K562 (cell line): ENCODE data around the gene HSD17B3. TPM values are rescaled to one million over a fixed set of nuclear protein-coding genes. Genes with fewer than 3 reads are reported as not detected.
A peak's percentile ranks its signal among the peaks of the same experiment; 100 is the strongest.

Experiments
- CHD2 ChIP-seq: IDR thresholded peaks from 2 replicates; pipeline ENCODE4 v1.6.1; 2011; ENCODE audit warnings: low read depth, low read length
- MAZ ChIP-seq, 2 experiments: fragments of 450-650 bp in 1 of 2; sonication (generic) in 1 of 2; formaldehyde crosslinking; IDR thresholded peaks in 1 of 2; conservative IDR thresholded peaks in 1 of 2; 2 replicates each; pipeline versions ENCODE4 v1.4.0 to v1.5.0; 2020; ENCODE audit warnings: mild to moderate bottlenecking in 1 of 2, missing genetic modification reagents in 1 of 2
- PTBP1 ChIP-seq: fragments of 200-400 bp; formaldehyde crosslinking; IDR thresholded peaks from 2 replicates; pipeline ENCODE4 v1.6.1; 2017; ENCODE audit warnings: low read depth, low read length
- PYGO2 ChIP-seq: fragments of 450-650 bp; IDR thresholded peaks from 2 replicates; pipeline ENCODE4 v1.6.1; 2016; ENCODE audit warnings: mild to moderate bottlenecking, missing genetic modification characterization, moderate library complexity, missing compliant biosample characterization
- RBM34 ChIP-seq: fragments of 200-400 bp; formaldehyde crosslinking; IDR thresholded peaks from 2 replicates; pipeline ENCODE4 v1.6.1; 2018; ENCODE audit warnings: low read length, borderline replicate concordance; ENCODE audit not compliant: insufficient read depth
- RFX5 ChIP-seq: IDR thresholded peaks from 2 replicates; pipeline ENCODE4 v1.6.1; 2011; ENCODE audit warnings: low read depth, mild to moderate bottlenecking, improper control_type of control experiment, low read length
- SETDB1 ChIP-seq: IDR thresholded peaks from one replicate; pipeline ENCODE4 v1.6.1; 2012; ENCODE audit warnings: low read length, control low read depth, inconsistent platforms
- TEAD2 ChIP-seq: fragments of 450-650 bp; IDR thresholded peaks from 2 replicates; pipeline ENCODE4 v1.6.1; 2016; ENCODE audit warnings: missing genetic modification characterization, control low read depth, missing compliant biosample characterization
- ZNF143 ChIP-seq: sonication (generic); formaldehyde crosslinking; IDR thresholded peaks from 2 replicates; pipeline ENCODE4 v1.9.0; 2022; ENCODE audit warnings: mild to moderate bottlenecking, missing genetic modification reagents
- ZNF354B ChIP-seq: fragments of 250-450 bp; sonication (Bioruptor Pico); IDR thresholded peaks from 2 replicates; pipeline ENCODE4 v1.4.0; 2020
- ZNF408 ChIP-seq: fragments of 250-450 bp; sonication (Bioruptor Pico); IDR thresholded peaks from 2 replicates; pipeline ENCODE4 v1.4.0; 2020; ENCODE audit warnings: low read depth, mild to moderate bottlenecking, moderate library complexity
- ZNF592 ChIP-seq: fragments of 450-650 bp; IDR thresholded peaks from 2 replicates; pipeline ENCODE4 v1.6.1; 2017; ENCODE audit warnings: antibody characterized with exemption, mild to moderate bottlenecking
- polyA plus RNA-seq, 8 experiments: library from polyadenylated mRNA; depleted of rRNA in 4 of 8; stranded (reverse) in 5 of 8; unstranded in 3 of 8; fragments of >200 nt; fragmentation: Nextera tagmentation in 2 of 8; fragmentation: Illumina TruSeq in 1 of 8; extraction: Ambion mirVana in 2 of 8; extraction: Trizol in 1 of 8; gene quantifications; 2 replicates each; pipeline versions ENCODE4 v1.2.1 to v1.2.3, GENCODE V29; 2011 to 2014; ENCODE audit warnings: inconsistent platforms in 1 of 8, missing spikeins in 1 of 8
- total RNA-seq, 7 experiments: library from RNA; depleted of rRNA in 6 of 7; stranded (reverse); fragments of >200 nt in 6 of 7; fragmentation: Illumina TruSeq in 2 of 7; extraction: Trizol in 2 of 7; gene quantifications; 2 replicates each; pipeline versions ENCODE4 v1.2.1 to v1.2.3, GENCODE V29; 2011 to 2021; ENCODE audit warnings: low replicate concordance in 1 of 7
- TF ChIP-seq, protein P1 (sequence below), 2 experiments: fragments of 450-650 bp in 1 of 2; sonication (generic) in 1 of 2; formaldehyde crosslinking in 1 of 2; IDR thresholded peaks; 2 replicates each; pipeline versions ENCODE4 v1.7.1 to v1.9.0; 2016 to 2022; ENCODE audit warnings: inconsistent platforms in 1 of 2, mild to moderate bottlenecking in 1 of 2, missing genetic modification reagents in 1 of 2

HSD17B3 gene
- total and polyA plus RNA-seq, 9 of the 15 experiments (the other 6 are each of a cell fraction or from before 2014, with no cell fraction given): not detected

- TF ChIP-seq, protein P1, sequence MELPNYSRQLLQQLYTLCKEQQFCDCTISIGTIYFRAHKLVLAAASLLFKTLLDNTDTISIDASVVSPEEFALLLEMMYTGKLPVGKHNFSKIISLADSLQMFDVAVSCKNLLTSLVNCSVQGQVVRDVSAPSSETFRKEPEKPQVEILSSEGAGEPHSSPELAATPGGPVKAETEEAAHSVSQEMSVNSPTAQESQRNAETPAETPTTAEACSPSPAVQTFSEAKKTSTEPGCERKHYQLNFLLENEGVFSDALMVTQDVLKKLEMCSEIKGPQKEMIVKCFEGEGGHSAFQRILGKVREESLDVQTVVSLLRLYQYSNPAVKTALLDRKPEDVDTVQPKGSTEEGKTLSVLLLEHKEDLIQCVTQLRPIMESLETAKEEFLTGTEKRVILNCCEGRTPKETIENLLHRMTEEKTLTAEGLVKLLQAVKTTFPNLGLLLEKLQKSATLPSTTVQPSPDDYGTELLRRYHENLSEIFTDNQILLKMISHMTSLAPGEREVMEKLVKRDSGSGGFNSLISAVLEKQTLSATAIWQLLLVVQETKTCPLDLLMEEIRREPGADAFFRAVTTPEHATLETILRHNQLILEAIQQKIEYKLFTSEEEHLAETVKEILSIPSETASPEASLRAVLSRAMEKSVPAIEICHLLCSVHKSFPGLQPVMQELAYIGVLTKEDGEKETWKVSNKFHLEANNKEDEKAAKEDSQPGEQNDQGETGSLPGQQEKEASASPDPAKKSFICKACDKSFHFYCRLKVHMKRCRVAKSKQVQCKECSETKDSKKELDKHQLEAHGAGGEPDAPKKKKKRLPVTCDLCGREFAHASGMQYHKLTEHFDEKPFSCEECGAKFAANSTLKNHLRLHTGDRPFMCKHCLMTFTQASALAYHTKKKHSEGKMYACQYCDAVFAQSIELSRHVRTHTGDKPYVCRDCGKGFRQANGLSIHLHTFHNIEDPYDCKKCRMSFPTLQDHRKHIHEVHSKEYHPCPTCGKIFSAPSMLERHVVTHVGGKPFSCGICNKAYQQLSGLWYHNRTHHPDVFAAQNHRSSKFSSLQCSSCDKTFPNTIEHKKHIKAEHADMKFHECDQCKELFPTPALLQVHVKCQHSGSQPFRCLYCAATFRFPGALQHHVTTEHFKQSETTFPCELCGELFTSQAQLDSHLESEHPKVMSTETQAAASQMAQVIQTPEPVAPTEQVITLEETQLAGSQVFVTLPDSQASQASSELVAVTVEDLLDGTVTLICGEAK (IDR thresholded peaks at IDR 0.05): no peak
- TF ChIP-seq, protein P1 (CRISPR knock-in tag; IDR thresholded peaks at IDR 0.05): no peak
- no peak for TF ChIP-seq PYGO2
- no peak for TF ChIP-seq TEAD2 (tag)
- TF ChIP-seq MAZ (CRISPR knock-in tag; conservative IDR thresholded peaks at IDR 0.05 in 1 of 2, IDR thresholded peaks at IDR 0.05 in 1 of 2): peak in 1 of 2 experiments; percentile 71; a peak in 2 of 4 replicates
- TF ChIP-seq CHD2: peak; percentile 38; the same call in 1 of the 2 replicates
- no peak for TF ChIP-seq RBM34
- no peak for TF ChIP-seq RFX5
- TF ChIP-seq ZNF354B (CRISPR knock-in tag): no peak
- no peak for TF ChIP-seq ZNF592
- TF ChIP-seq SETDB1: no peak
- no peak for TF ChIP-seq ZNF143 (CRISPR knock-in tag)
- TF ChIP-seq ZNF408: no peak
- TF ChIP-seq PTBP1: no peak
These were observed 84.0 kb downstream of the HSD17B3 start (continued) for GRCh38 chr9:96217754-96218693.
